Keratinocyte (primary cell): ENCODE data around the gene PDCD5. TPM values are rescaled to one million over a fixed set of nuclear protein-coding genes. Genes with fewer than 3 reads are reported as not detected.
"Not testable (repeated sequence)": the region's sequence is repeated elsewhere in the genome, so short reads cannot be mapped to it uniquely, and the experiment has no call there.

Source experiments
- DNase-seq: peaks from one replicate; pipeline ENCODE4 v3.0.0-alpha.2; 2011; ENCODE audit warnings: low read depth, missing footprints, low spot score
- FAIRE-seq: peaks from 2 replicates; lab custom pipeline; 2011; peaks lifted over from hg19 to GRCh38; lab: Jason Lieb, UNC
- H2AFZ ChIP-seq: 2 replicates; pipeline ENCODE4 v1.6.0; 2012; ENCODE audit warnings: low read length, control low read depth, inconsistent platforms; ENCODE audit not compliant: control insufficient read depth
- H3K27ac ChIP-seq: 2 replicates; pipeline ENCODE4 v1.5.1; 2011; ENCODE audit warnings: low read length; ENCODE audit not compliant: control insufficient read depth, insufficient read depth
- H3K27me3 ChIP-seq: 3 replicates; pipeline ENCODE4 v1.6.0; 2011; ENCODE audit warnings: low read length; ENCODE audit not compliant: control insufficient read depth, insufficient read depth; ENCODE audit errors: extremely low read depth
- H3K36me3 ChIP-seq, 2 experiments: 2 replicates in 1 of 2; 3 replicates in 1 of 2; pipeline ENCODE4 v1.5.1; 2011; ENCODE audit warnings: low read length in 2 of 2, mild to moderate bottlenecking in 1 of 2; ENCODE audit not compliant: control insufficient read depth in 2 of 2, insufficient read depth in 2 of 2; ENCODE audit errors: extremely low read depth in 1 of 2
- H3K4me1 ChIP-seq: 3 replicates; pipeline ENCODE4 v1.5.1; 2011; ENCODE audit warnings: low read length; ENCODE audit not compliant: control insufficient read depth, insufficient read depth; ENCODE audit errors: extremely low read depth
- H3K4me2 ChIP-seq: 3 replicates; pipeline ENCODE4 v1.6.0; 2011; ENCODE audit warnings: low read depth, low read length; ENCODE audit not compliant: control insufficient read depth, insufficient read depth; ENCODE audit errors: extremely low read depth
- H3K4me3 ChIP-seq, 3 experiments: fragments of 200-600 bp in 1 of 3; sonication (generic) in 1 of 3; 2 replicates in 2 of 3; 3 replicates in 1 of 3; pipeline ENCODE4 v1.5.1; 2011 to 2016; ENCODE audit warnings: low read length in 3 of 3, mild to moderate bottlenecking in 3 of 3, control low read depth in 2 of 3, inconsistent platforms in 1 of 3, low read depth in 1 of 3, mixed read lengths in 1 of 3, mixed run types in 1 of 3, moderate library complexity in 1 of 3; ENCODE audit not compliant: control insufficient read depth in 2 of 3, insufficient read depth in 2 of 3; ENCODE audit errors: extremely low read depth in 1 of 3
- H3K79me2 ChIP-seq: 2 replicates; pipeline ENCODE4 v1.6.0; 2012; ENCODE audit warnings: low read length; ENCODE audit not compliant: control insufficient read depth, insufficient read depth
- H3K9ac ChIP-seq: 3 replicates; pipeline ENCODE4 v1.6.0; 2011; ENCODE audit warnings: low read length; ENCODE audit not compliant: control insufficient read depth, insufficient read depth; ENCODE audit errors: extremely low read depth
- H3K9me1 ChIP-seq: 3 replicates; pipeline ENCODE4 v1.6.0; 2011; ENCODE audit warnings: low read length; ENCODE audit not compliant: control insufficient read depth, insufficient read depth; ENCODE audit errors: extremely low read depth
- H3K9me3 ChIP-seq: 2 replicates; pipeline ENCODE4 v1.5.1; 2012; ENCODE audit warnings: low read depth, low read length; ENCODE audit not compliant: control insufficient read depth
- H4K20me1 ChIP-seq: 3 replicates; pipeline ENCODE4 v1.6.0; 2011; ENCODE audit warnings: low read length; ENCODE audit not compliant: control insufficient read depth, insufficient read depth; ENCODE audit errors: extremely low read depth
- EZH2 ChIP-seq: IDR thresholded peaks from one replicate; pipeline ENCODE4 v1.6.1; 2012; ENCODE audit warnings: inconsistent platforms, mild to moderate bottlenecking, low read length, moderate library complexity
- dilution Hi-C: fragments of 300-500 bp; cut with MboI; formaldehyde crosslinking; loops from one replicate; pipeline ENCODE4 v1.7.0; 2020; ENCODE audit warnings: low sequenced_read_pairs; ENCODE audit not compliant: extremely low pct_ligation_motif_present
- polyA plus RNA-seq, 5 experiments: library from polyadenylated mRNA; depleted of rRNA in 3 of 5; stranded (reverse) in 3 of 5; stranded (forward) in 1 of 5; unstranded in 1 of 5; fragments of >200 nt; gene quantifications; 1 replicate in 1 of 5; 2 replicates in 3 of 5; 3 replicates in 1 of 5; pipeline versions ENCODE4 v1.2.1 to v1.2.3, GENCODE V29; 2011 to 2012; ENCODE audit warnings: missing spikeins in 2 of 5, low read depth in 1 of 5, low replicate concordance in 1 of 5
- TF ChIP-seq, protein P1 (sequence below), 3 experiments: IDR thresholded peaks in 1 of 3; conservative IDR thresholded peaks in 1 of 3; optimal IDR thresholded peaks in 1 of 3; 2 replicates in 2 of 3; 3 replicates in 1 of 3; pipeline versions ENCODE3 to v1.5.1; 2011; ENCODE audit warnings: low read length in 3 of 3, mild to moderate bottlenecking in 3 of 3, moderate library complexity in 2 of 3, control low read depth in 1 of 3, inconsistent platforms in 1 of 3; ENCODE audit not compliant: insufficient read depth in 2 of 3; ENCODE audit errors: extremely low read depth in 1 of 3

The PDCD5 gene
- polyA plus RNA-seq, 1 donor (not counting 4 experiments of a cell fraction or from before 2014, with no cell fraction given): 177 TPM

GRCh38 chr19:32580353-32580900 is 563 bp upstream of the PDCD5 start:
- no peak overlapping the region for H3K9ac ChIP-seq
- H3K9me1 ChIP-seq: peaks cover 3% of the 10 kb centered on the region
- FAIRE-seq (no peak), DNase-seq (no peak)
- no peak overlapping the region for H3K27ac ChIP-seq
- no peaks in the 10 kb centered on the region for H3K9me3 ChIP-seq
- dilution Hi-C loops: no loop called here
- H2AFZ ChIP-seq: peak overlapping the region; percentile 79
- H3K4me1 ChIP-seq: peaks cover 8% of the 10 kb centered on the region
- peak overlapping the region; percentile 53 to 96 (median 96) for H3K4me3 ChIP-seq
- H4K20me1 ChIP-seq: peaks cover 7% of the 10 kb centered on the region
- TF ChIP-seq, protein P1, sequence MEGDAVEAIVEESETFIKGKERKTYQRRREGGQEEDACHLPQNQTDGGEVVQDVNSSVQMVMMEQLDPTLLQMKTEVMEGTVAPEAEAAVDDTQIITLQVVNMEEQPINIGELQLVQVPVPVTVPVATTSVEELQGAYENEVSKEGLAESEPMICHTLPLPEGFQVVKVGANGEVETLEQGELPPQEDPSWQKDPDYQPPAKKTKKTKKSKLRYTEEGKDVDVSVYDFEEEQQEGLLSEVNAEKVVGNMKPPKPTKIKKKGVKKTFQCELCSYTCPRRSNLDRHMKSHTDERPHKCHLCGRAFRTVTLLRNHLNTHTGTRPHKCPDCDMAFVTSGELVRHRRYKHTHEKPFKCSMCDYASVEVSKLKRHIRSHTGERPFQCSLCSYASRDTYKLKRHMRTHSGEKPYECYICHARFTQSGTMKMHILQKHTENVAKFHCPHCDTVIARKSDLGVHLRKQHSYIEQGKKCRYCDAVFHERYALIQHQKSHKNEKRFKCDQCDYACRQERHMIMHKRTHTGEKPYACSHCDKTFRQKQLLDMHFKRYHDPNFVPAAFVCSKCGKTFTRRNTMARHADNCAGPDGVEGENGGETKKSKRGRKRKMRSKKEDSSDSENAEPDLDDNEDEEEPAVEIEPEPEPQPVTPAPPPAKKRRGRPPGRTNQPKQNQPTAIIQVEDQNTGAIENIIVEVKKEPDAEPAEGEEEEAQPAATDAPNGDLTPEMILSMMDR (optimal IDR thresholded peaks at IDR 0.05 in 1 of 3, IDR thresholded peaks at IDR 0.05 in 1 of 3, conservative IDR thresholded peaks at IDR 0.05 in 1 of 3; ENCODE audit: extremely low read depth in 1 of 3, insufficient read depth in 2 of 3, low read length in 3 of 3): no peak
- no peak for TF ChIP-seq EZH2
- H3K4me2 ChIP-seq: peak overlapping the region; percentile 84
- H3K36me3 ChIP-seq: peaks cover 12 to 27% of the 10 kb centered on the region in 2 experiments
- peaks cover 35% of the 10 kb centered on the region for H3K79me2 ChIP-seq
- H3K27me3 ChIP-seq: no peaks in the 10 kb centered on the region

- H3K4me1 ChIP-seq: peaks cover 8% of the 10 kb centered on the region
- peak overlapping the region; percentile 76 for H3K4me2 ChIP-seq
- peak overlapping the region; percentile 92 to 96 (median 96) for H3K4me3 ChIP-seq
- H3K9ac ChIP-seq: peak overlapping the region; percentile 98
- peaks cover 15 to 37% of the 10 kb centered on the region in 2 experiments for H3K36me3 ChIP-seq
- no peak for TF ChIP-seq EZH2
- TF ChIP-seq, protein P1 (optimal IDR thresholded peaks at IDR 0.05 in 1 of 3, IDR thresholded peaks at IDR 0.05 in 1 of 3, conservative IDR thresholded peaks at IDR 0.05 in 1 of 3; ENCODE audit: extremely low read depth in 1 of 3, insufficient read depth in 2 of 3, low read length in 3 of 3): no peak
- peak overlapping the region; percentile 90 for H2AFZ ChIP-seq
- H3K9me3 ChIP-seq: no peaks in the 10 kb centered on the region
- DNase-seq: peak; percentile 23
- H3K27me3 ChIP-seq: no peaks in the 10 kb centered on the region
- dilution Hi-C loops: no loop called here
- peak overlapping the region; percentile 94 for H3K27ac ChIP-seq
- H3K79me2 ChIP-seq: peaks cover 38% of the 10 kb centered on the region
- no peak for FAIRE-seq
- peaks cover 3% of the 10 kb centered on the region for H3K9me1 ChIP-seq
- H4K20me1 ChIP-seq: peaks cover 7% of the 10 kb centered on the region
These were observed 752 bp downstream of the PDCD5 start for GRCh38 chr19:32581705-32582179.

DNA sequence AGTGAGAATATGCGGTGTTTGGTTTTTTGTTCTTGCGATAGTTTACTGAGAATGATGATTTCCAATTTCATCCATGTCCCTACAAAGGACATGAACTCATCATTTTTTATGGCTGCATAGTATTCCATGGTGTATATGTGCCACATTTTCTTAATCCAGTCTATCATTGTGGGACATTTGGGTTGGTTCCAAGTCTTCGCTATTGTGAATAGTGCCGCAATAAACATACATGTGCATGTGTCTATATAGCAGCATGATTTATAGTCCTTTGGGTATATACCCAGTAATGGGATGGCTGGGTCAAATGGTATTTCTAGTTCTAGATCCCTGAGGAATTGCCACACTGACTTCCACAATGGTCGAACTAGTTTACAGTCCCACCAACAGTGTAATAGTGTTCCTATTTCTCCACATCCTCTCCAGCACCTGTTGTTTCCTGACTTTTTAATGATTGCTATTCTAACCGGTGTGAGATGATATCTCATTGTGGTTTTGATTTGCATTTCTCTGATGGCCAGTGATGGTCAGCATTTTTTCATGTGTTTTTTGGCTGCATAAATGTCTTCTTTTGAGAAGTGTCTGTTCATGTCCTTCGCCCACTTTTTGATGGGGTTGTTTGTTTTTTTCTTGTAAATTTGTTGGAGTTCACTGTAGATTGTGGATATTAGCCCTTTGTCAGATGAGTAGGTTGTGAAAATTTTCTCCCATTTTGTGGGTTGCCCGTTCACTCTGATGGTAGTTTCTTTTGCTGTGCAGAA is 6.9 kb downstream of the PDCD5 start:
- H2AFZ ChIP-seq, H3K27ac ChIP-seq, H3K4me3 ChIP-seq, H3K4me1 ChIP-seq, H3K9me1 ChIP-seq, FAIRE-seq, H3K4me2 ChIP-seq, DNase-seq, H3K9ac ChIP-seq, H3K9me3 ChIP-seq, H3K27me3 ChIP-seq, dilution Hi-C loops, H4K20me1 ChIP-seq: not testable (repeated sequence)
- Histone ChIP-seq H3K36me3 (peaks cover 14 to 30% of the 10 kb centered on the region in 2 experiments), H3K79me2 (peaks cover 19% of the 10 kb centered on the region)
